Measurements from ENCODE around the gene ATP2B1. TPM values are rescaled to one million over a fixed set of nuclear protein-coding genes. Genes with fewer than 3 reads are reported as not detected.
A peak's percentile ranks its signal among the peaks of the same experiment; 100 is the strongest.

ATP2B1 gene
- total RNA-seq, 1 donor: 56.8 TPM

GRCh38 chr12:89733579-89734201 is 25.1 kb upstream of the ATP2B1 start:
- H3K4me3 ChIP-seq (ENCODE audit: low read depth, low read length): no peak overlapping the region
- no peak for TF ChIP-seq CTCF (IDR thresholded peaks at IDR 0.05; ENCODE audit: insufficient read depth, low read length)
- peak; percentile 93 for DNase-seq (ENCODE audit: low read depth)

GRCh38 chr12:89732522-89732921 is 23.9 kb upstream of the ATP2B1 start:
- no peak for TF ChIP-seq CTCF (IDR thresholded peaks at IDR 0.05; ENCODE audit: insufficient read depth, low read length)
- DNase-seq (ENCODE audit: low read depth): no peak
- no peak overlapping the region for H3K4me3 ChIP-seq (ENCODE audit: low read depth, low read length)

- DNase-seq (ENCODE audit: low read depth): peak; percentile 85
- TF ChIP-seq CTCF (IDR thresholded peaks at IDR 0.05; ENCODE audit: insufficient read depth, low read length): no peak
- H3K4me3 ChIP-seq (ENCODE audit: low read depth, low read length): no peak overlapping the region
Observed at GRCh38 chr12:89731614-89732013, 23.0 kb upstream of the ATP2B1 start.

GRCh38 chr12:89731089-89731488 is 22.5 kb upstream of the ATP2B1 start:
- no peak for TF ChIP-seq CTCF (IDR thresholded peaks at IDR 0.05; ENCODE audit: insufficient read depth, low read length)
- peak; percentile 27 for DNase-seq (ENCODE audit: low read depth)
- no peak overlapping the region for H3K4me3 ChIP-seq (ENCODE audit: low read depth, low read length)

- DNase-seq (ENCODE audit: low read depth): no peak
- no peak for TF ChIP-seq CTCF (IDR thresholded peaks at IDR 0.05; ENCODE audit: insufficient read depth, low read length)
- H3K4me3 ChIP-seq (ENCODE audit: low read depth, low read length): no peak overlapping the region
Observed at GRCh38 chr12:89729946-89730459, 21.4 kb upstream of the ATP2B1 start.

- TF ChIP-seq CTCF (IDR thresholded peaks at IDR 0.05; ENCODE audit: insufficient read depth, low read length): no peak
- no peak for DNase-seq (ENCODE audit: low read depth)
- H3K4me3 ChIP-seq (ENCODE audit: low read depth, low read length): no peak overlapping the region
Observed at GRCh38 chr12:89723276-89723675, 14.6 kb upstream of the ATP2B1 start.
